Left cardiac atrium (tissue), 4 donors: ENCODE results near the gene EXOSC10. TPM values are rescaled to one million over a fixed set of nuclear protein-coding genes. Genes with fewer than 3 reads are reported as not detected.
A peak's percentile ranks its signal among the peaks of the same experiment; 100 is the strongest.

ENCODE experiments used
- ATAC-seq, 2 donors: fragments of 200-7000 bp; cut with Tn5 transposase; one replicate each; pipeline ENCODE4 v1.9.1; 2020; ENCODE audit warnings: mild to moderate bottlenecking in 2 of 2, moderate library complexity in 2 of 2
- DNase-seq: peaks from one replicate; pipeline ENCODE4 v3.0.0-alpha.2; 2020
- intact Hi-C, 2 donors: fragments of 100-400 bp; cut with DNase I; formaldehyde crosslinking; loops; one replicate each; pipeline versions ENCODE4 v1.14.1 to v1.15.1; 2022 to 2023
- long read RNA-seq: library from polyadenylated mRNA; unstranded; transcript quantifications from one replicate; pipeline ENCODE4 v2.0.0, GENCODE V29; 2021
- total RNA-seq, 2 donors: library from RNA; stranded (reverse); fragmentation: NEBNext Ultra II Directional; extraction: Animal tissue kit (Norgen Biotek cat#: 25700); gene quantifications; one replicate each; pipeline ENCODE4 v1.2.1, GENCODE V29; 2021
- donor health status: DM: no; HTN: yes; CAD: no.
- donor health status: DM: no; HTN: yes; CAD: no; lungs with severe emphysema.
- donor health status: DM: yes; HTN: yes; CAD: no.
- donor health status: Dilated cardiomyopathy.

Gene EXOSC10
- total RNA-seq, result 10 to 100 TPM; 19.8 to 26.6 TPM
- long read RNA-seq, transcript EXOSC10-202 (25 exons, 2,808 nt), result major isoform, 35 of 51 reads
- long read RNA-seq, partial matches to known transcripts, result 8 of 51 reads
- long read RNA-seq, other reads (novel, unspliced or antisense), result 8 of 51 reads

GRCh38 chr1:11099310-11100148 is at the start of gene EXOSC10:
Gene EXOSC10 (minus strand): TSS chr1:11099869. CDS start chr1:11099831, 38 bp downstream.
- DNase-seq (peak; percentile 95), ATAC-seq (peak; percentile 98 to 99)
- intact Hi-C loops, result loop anchor here in 1 of 2 donors (10.0 kb wide), 1 partner anchor 115 kb away; no protein-coding TSS in a partner anchor

GRCh38 chr1:11147197-11147770 is 47.6 kb upstream of the EXOSC10 start:
- intact Hi-C loops, result no loop called here
- ATAC-seq, result no peak
- no peak for DNase-seq

GRCh38 chr1:11145741-11146140 is 46.1 kb upstream of the EXOSC10 start:
- intact Hi-C loops, result no loop called here
- DNase-seq, result no peak
- no peak for ATAC-seq

- no peak for ATAC-seq
- intact Hi-C loops, result no loop called here
- DNase-seq, result no peak
Observed at GRCh38 chr1:11144570-11145256, 45.0 kb upstream of the EXOSC10 start.

- ATAC-seq (peak; percentile 61 to 69), DNase-seq (no peak)
- intact Hi-C loops, result no loop called here
Observed at GRCh38 chr1:11143907-11144306, 44.2 kb upstream of the EXOSC10 start.

GRCh38 chr1:11143401-11143800 is 43.7 kb upstream of the EXOSC10 start:
- no peak for DNase-seq
- no peak for ATAC-seq
- intact Hi-C loops, result no loop called here

GRCh38 chr1:11142618-11143391 is 43.1 kb upstream of the EXOSC10 start:
- ATAC-seq (no peak), DNase-seq (no peak)
- intact Hi-C loops, result no loop called here

- intact Hi-C loops, result no loop called here
- DNase-seq (no peak), ATAC-seq (no peak)
Observed at GRCh38 chr1:11138952-11139351, 39.3 kb upstream of the EXOSC10 start.

GRCh38 chr1:11138029-11138428 is 38.4 kb upstream of the EXOSC10 start:
- no peak for DNase-seq
- intact Hi-C loops, result no loop called here
- no peak for ATAC-seq

- ATAC-seq (peak in 1 of 2 donors; percentile 55), DNase-seq (no peak)
- intact Hi-C loops, result no loop called here
Observed at GRCh38 chr1:11134898-11135266, 35.2 kb upstream of the EXOSC10 start.

- intact Hi-C loops, result no loop called here
- DNase-seq (no peak), ATAC-seq (peak in 1 of 2 donors; percentile 62)
Observed at GRCh38 chr1:11134251-11134897, 34.7 kb upstream of the EXOSC10 start.

- DNase-seq, result no peak
- no peak for ATAC-seq
- intact Hi-C loops, result no loop called here
Observed at GRCh38 chr1:11132563-11133293, 33.1 kb upstream of the EXOSC10 start.

- ATAC-seq (no peak), DNase-seq (no peak)
- intact Hi-C loops, result no loop called here
Observed at GRCh38 chr1:11131816-11132215, 32.1 kb upstream of the EXOSC10 start.

GRCh38 chr1:11130406-11130805 is 30.7 kb upstream of the EXOSC10 start:
- ATAC-seq (no peak), DNase-seq (no peak)
- intact Hi-C loops, result no loop called here

- no peak for DNase-seq
- intact Hi-C loops, result no loop called here
- ATAC-seq, result no peak
Observed at GRCh38 chr1:11129649-11130390, 30.2 kb upstream of the EXOSC10 start.

- DNase-seq, result no peak
- ATAC-seq, result no peak
- intact Hi-C loops, result no loop called here
Observed at GRCh38 chr1:11126569-11126968, 26.9 kb upstream of the EXOSC10 start.

- no peak for DNase-seq
- no peak for ATAC-seq
- intact Hi-C loops, result no loop called here
Observed at GRCh38 chr1:11125931-11126330, 26.3 kb upstream of the EXOSC10 start.
